ENCODE results near the gene WDR86. TPM values are rescaled to one million over a fixed set of nuclear protein-coding genes. Genes with fewer than 3 reads are reported as not detected.

Gene WDR86
- total RNA-seq, 4 donors from 2014 or later: 1.4 to 2.4 (median 2.0) TPM; not detected in 1

DNA sequence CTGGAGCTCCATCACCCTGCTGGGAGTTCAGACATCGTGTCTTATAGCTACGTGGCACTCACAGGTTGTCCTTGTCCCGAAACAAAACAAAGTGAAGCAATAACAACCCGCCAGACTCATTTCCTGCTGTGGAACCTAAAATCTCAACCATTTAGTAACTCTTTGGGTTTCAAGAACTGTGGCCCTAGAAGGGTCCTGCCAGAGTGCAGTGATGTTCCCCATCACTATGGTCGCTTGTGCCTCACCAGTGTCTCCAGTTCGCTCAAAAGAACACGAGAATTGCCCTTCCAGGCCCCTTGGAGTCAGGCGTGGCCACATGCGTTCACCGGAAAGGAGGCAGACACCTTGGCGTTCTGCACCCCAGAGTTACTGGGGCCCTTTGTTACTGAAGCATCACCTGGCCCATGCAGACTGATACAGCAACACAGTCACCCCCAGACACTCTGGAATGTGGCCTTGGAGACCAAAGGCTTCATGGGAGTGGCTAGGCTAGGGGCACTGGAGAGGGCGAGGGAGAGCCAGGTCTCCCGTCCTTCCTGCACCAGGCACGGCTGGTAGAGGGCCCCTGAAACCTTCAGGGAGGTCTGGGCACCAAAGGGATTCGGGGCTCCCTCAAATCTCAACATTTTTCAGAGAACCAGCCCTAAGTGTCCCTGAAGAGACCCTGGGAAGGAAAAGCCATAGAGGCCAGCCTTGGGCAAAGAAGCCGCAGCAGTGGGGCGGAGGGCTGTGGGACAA lies 29.2 kb upstream of the WDR86 start:
- intact Hi-C loops (cut with DNase I; ENCODE audit: low total_unique reads): no loop called here
- no peak for TF ChIP-seq POLR2A (IDR thresholded peaks at IDR 0.05)
- TF ChIP-seq, protein P1, sequence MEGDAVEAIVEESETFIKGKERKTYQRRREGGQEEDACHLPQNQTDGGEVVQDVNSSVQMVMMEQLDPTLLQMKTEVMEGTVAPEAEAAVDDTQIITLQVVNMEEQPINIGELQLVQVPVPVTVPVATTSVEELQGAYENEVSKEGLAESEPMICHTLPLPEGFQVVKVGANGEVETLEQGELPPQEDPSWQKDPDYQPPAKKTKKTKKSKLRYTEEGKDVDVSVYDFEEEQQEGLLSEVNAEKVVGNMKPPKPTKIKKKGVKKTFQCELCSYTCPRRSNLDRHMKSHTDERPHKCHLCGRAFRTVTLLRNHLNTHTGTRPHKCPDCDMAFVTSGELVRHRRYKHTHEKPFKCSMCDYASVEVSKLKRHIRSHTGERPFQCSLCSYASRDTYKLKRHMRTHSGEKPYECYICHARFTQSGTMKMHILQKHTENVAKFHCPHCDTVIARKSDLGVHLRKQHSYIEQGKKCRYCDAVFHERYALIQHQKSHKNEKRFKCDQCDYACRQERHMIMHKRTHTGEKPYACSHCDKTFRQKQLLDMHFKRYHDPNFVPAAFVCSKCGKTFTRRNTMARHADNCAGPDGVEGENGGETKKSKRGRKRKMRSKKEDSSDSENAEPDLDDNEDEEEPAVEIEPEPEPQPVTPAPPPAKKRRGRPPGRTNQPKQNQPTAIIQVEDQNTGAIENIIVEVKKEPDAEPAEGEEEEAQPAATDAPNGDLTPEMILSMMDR (IDR thresholded peaks at IDR 0.05): no peak
- no peak overlapping the region for H3K4me3 ChIP-seq (ENCODE audit: low read depth, poor library complexity, severe bottlenecking)
- no peak for DNase-seq (ENCODE audit: low spot score in 2 of 2)
- 95 to 96% methylated on average over 16 to 17 of the region's 17 CpGs for WGBS, 2 donors

DNA sequence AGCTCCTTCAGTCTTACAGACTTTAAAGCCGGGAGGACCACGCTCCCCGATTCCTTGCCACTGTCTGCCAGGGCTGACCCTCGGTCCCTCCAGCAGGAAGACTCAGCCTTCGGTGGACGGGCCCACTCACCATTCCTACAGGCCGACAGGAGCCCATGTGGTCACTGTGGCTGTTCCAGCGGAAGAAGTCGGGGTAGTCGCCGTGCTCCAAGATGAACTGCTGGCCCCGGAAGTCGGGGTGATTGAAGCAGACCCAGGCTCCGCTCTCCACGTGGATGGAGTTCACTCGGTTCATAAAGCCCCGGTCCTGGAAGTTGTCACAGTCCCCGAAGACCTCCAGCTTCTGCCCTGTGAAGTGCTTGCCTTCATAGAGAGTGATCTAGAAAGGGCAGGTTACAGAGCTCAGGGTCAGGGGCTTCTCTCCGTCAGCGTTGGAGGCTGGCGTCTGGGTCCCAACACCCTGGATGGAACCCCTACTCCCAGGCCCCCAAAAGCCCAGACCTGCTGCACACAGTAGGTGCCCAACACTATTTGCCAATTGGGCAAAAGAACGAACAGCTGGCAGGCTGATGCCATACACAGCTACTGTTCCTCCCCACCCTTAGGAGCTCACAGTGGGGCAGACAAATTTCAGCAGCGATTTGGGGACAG lies 28.2 kb upstream of the WDR86 start:
- intact Hi-C loops (cut with DNase I; ENCODE audit: low total_unique reads): no loop called here
- WGBS, 2 donors: 88 to 90% methylated on average over 20 to 23 of the region's 23 CpGs
- no peak for DNase-seq (ENCODE audit: low spot score in 2 of 2)
- TF ChIP-seq, protein P1 (IDR thresholded peaks at IDR 0.05): no peak
- no peak for TF ChIP-seq POLR2A (IDR thresholded peaks at IDR 0.05)
- H3K4me3 ChIP-seq (ENCODE audit: low read depth, poor library complexity, severe bottlenecking): no peak overlapping the region

DNA sequence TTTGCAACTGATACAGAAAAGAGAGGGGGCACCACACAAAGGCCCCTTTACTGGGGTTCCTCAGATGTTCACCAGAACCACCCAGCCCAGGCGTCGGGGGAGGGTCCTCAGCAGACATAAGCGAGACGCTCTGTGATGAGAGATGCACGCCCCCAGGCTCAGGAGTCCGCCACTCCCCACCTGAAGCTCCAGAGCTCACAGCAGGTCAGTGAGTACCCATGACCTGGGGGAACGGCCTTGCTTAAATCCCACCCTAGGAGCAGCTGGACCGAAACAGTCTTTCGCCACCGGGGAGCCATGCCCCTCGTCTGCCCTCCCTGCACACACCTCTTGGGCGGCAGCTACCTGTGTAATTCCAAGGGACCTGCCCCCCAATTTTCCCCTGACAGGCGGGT lies 27.3 kb upstream of the WDR86 start:
- TF ChIP-seq, protein P1 (IDR thresholded peaks at IDR 0.05): no peak
- no peak for TF ChIP-seq POLR2A (IDR thresholded peaks at IDR 0.05)
- no peak overlapping the region for H3K4me3 ChIP-seq (ENCODE audit: low read depth, poor library complexity, severe bottlenecking)
- DNase-seq (ENCODE audit: low spot score in 2 of 2): no peak
- intact Hi-C loops (cut with DNase I; ENCODE audit: low total_unique reads): no loop called here
- 89 to 93% methylated on average over 13 of the region's 13 CpGs for WGBS, 2 donors

DNA sequence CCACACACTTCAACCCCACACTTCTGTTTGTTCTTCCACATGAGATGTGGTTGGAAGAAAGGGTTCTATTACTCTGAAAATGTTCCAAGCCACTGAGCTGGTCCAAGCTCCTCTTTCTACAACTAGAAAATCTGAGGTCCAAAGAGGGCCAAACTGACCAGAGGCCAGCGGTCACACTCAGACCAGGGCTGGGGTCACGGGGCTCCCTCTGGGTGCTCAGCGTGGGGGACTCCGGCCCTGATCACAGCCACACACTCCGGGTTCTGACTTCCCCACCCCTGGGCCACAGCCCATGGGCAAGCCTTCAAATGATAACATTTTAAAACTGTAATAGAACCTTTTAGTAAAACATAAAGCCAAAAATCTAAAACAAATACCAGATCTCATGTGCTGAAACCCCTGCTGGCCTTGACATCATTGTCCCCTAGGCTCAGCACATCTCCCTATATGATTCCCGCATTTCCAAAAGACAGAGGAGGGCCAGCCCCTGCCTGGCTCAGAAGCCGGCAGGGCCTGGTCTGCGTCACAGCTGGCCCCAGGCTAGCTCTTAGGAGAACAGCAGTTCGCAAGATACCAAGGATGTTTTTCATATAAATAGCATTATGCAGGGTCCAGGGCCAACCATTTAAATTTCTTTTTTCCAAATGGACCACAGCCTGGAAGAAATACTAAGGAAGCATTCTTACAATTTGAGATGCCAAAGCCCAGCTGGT lies 26.8 kb upstream of the WDR86 start:
- no peak overlapping the region for H3K4me3 ChIP-seq (ENCODE audit: low read depth, poor library complexity, severe bottlenecking)
- 77 to 78% methylated on average over 9 of the region's 9 CpGs for WGBS, 2 donors
- TF ChIP-seq, protein P1 (IDR thresholded peaks at IDR 0.05): no peak
- TF ChIP-seq POLR2A (IDR thresholded peaks at IDR 0.05): no peak
- DNase-seq (ENCODE audit: low spot score in 2 of 2): no peak
- intact Hi-C loops (cut with DNase I; ENCODE audit: low total_unique reads): no loop called here

DNA sequence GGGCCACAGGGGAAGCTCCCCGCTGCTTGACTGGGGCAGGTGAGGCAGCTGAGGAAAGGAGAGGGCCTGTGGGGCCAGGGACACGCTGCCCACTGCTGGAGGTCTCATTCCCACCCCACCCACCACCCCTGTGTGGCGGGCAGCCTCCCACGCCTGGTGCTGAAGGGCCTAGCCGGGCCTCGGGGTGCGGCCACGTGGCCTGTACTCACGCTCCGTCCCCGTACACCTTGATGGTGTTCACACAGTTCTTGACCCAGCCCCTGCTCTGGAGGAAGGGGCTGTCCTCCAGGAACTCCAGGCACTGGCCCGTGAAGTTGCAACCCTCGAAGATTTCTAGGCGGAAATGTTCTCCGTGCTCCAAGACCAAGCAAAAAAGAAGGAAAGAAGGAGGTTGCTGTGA lies 26.1 kb upstream of the WDR86 start:
- 86 to 93% methylated on average over 14 of the region's 15 CpGs for WGBS, 2 donors

More for the DNA sequence above, 26.1 kb upstream of the WDR86 start:
- no peak for DNase-seq (ENCODE audit: low spot score in 2 of 2)
- TF ChIP-seq, protein P1 (IDR thresholded peaks at IDR 0.05): no peak
- no peak for TF ChIP-seq POLR2A (IDR thresholded peaks at IDR 0.05)
- intact Hi-C loops (cut with DNase I; ENCODE audit: low total_unique reads): no loop called here
- H3K4me3 ChIP-seq (ENCODE audit: low read depth, poor library complexity, severe bottlenecking): no peak overlapping the region
